MCF 10A (cell line): ENCODE measurements around the gene RFT1. TPM values are rescaled to one million over a fixed set of nuclear protein-coding genes. Genes with fewer than 3 reads are reported as not detected.

ENCODE experiments used
- BruUV-seq: library from RNA; stranded (reverse); fragments of 400-500 nt; replicated peaks from 2 replicates; lab custom pipeline; 2021; lab: Mats Ljungman, UMichigan
- CTCF ChIA-PET: fragments of 300-600 bp; sonication (Branson Sonifier 250); formaldehyde crosslinking; extraction: SDS; loops from one replicate; lab custom pipeline; 2021; ENCODE audit warnings: antibody characterized with exemption, inconsistent platforms; lab: Yijun Ruan, JAX
- POLR2A ChIA-PET: fragments of 300-600, 350-650 bp; sonication (Branson Sonifier 250); formaldehyde crosslinking; extraction: SDS; loops from one replicate; lab custom pipeline; 2020; ENCODE audit warnings: antibody characterized with exemption, inconsistent platforms; lab: Yijun Ruan, JAX
- DNase-seq: peaks from one replicate; pipeline ENCODE4 v3.0.0-alpha.2; 2018; ENCODE audit not compliant: unreplicated experiment
- H3K27ac Mint-ChIP-seq: one replicate; pipeline ENCODE4 v1.8.0; 2022; ENCODE audit warnings: mild to moderate bottlenecking, low read depth, mixed read lengths; ENCODE audit not compliant: unreplicated experiment
- H3K27me3 Mint-ChIP-seq: one replicate; pipeline ENCODE4 v1.8.0; 2022; ENCODE audit warnings: mixed read lengths; ENCODE audit not compliant: insufficient read depth, unreplicated experiment
- H3K36me3 Mint-ChIP-seq: one replicate; pipeline ENCODE4 v1.8.0; 2022; ENCODE audit warnings: mild to moderate bottlenecking, moderate library complexity, mixed read lengths; ENCODE audit not compliant: insufficient read depth, unreplicated experiment
- H3K4me1 Mint-ChIP-seq: one replicate; pipeline ENCODE4 v1.8.0; 2022; ENCODE audit warnings: mixed read lengths; ENCODE audit not compliant: insufficient read depth, unreplicated experiment
- H3K4me3 Mint-ChIP-seq: one replicate; pipeline ENCODE4 v1.8.0; 2022; ENCODE audit warnings: mild to moderate bottlenecking, moderate library complexity, mixed read lengths; ENCODE audit not compliant: unreplicated experiment
- H3K9me3 Mint-ChIP-seq: one replicate; pipeline ENCODE4 v1.8.0; 2022; ENCODE audit warnings: mixed read lengths; ENCODE audit not compliant: unreplicated experiment
- CTCF ChIP-seq: fragments of 200-600 bp; IDR thresholded peaks from one replicate; pipeline ENCODE4 v1.8.0; 2022; ENCODE audit warnings: antibody characterized with exemption, mild to moderate bottlenecking; ENCODE audit not compliant: unreplicated experiment
- intact Hi-C: fragments of 100-400 bp; cut with micrococcal nuclease; formaldehyde crosslinking; loops from 2 replicates; pipeline ENCODE4 v1.14.1; 2022
- total RNA-seq: library from RNA; stranded (reverse); gene quantifications from 2 replicates; pipeline ENCODE4 v1.2.3, GENCODE V29; 2022

The RFT1 gene
- total RNA-seq, 1 experiment from 2014 or later, result 42.7 TPM

GRCh38 chr3:53162672-53163443, 32.6 kb upstream of the RFT1 start:
- intact Hi-C loops, result no loop called here
- POLR2A ChIA-PET, result interaction anchor here (0.7 to 1.0 kb wide), 3 partner anchors 12 to 756 kb away, joined by 3 to 4 read pairs (median 3); no protein-coding TSS in a partner anchor
- no peak for DNase-seq
- H3K36me3 Mint-ChIP-seq, result peaks cover 7% of the 10 kb centered on the region
- no TSS peak for BruUV-seq
- CTCF ChIA-PET, result interaction anchor here (0.7 to 2.3 kb wide), 3 partner anchors 16 to 33 kb away, joined by 3 to 13 read pairs (median 3); no protein-coding TSS in a partner anchor
- peak overlapping the region; percentile 89 for H3K4me3 Mint-ChIP-seq
- TF ChIP-seq CTCF, result no peak
- peaks cover 20% of the 10 kb centered on the region for H3K4me1 Mint-ChIP-seq
- peak overlapping the region; percentile 71 for H3K27ac Mint-ChIP-seq
- no peaks in the 10 kb centered on the region for H3K27me3 Mint-ChIP-seq
- no peaks in the 10 kb centered on the region for H3K9me3 Mint-ChIP-seq

- peaks cover 7% of the 10 kb centered on the region for H3K36me3 Mint-ChIP-seq
- no peaks in the 10 kb centered on the region for H3K27me3 Mint-ChIP-seq
- H3K4me3 Mint-ChIP-seq, result peak overlapping the region; percentile 89
- no TSS peak for BruUV-seq
- H3K27ac Mint-ChIP-seq, result peak overlapping the region; percentile 71
- POLR2A ChIA-PET, result interaction anchor here (0.7 kb wide), 2 partner anchors 11 to 757 kb away, joined by 3 to 4 read pairs; no protein-coding TSS in a partner anchor
- H3K9me3 Mint-ChIP-seq, result no peaks in the 10 kb centered on the region
- H3K4me1 Mint-ChIP-seq, result peaks cover 20% of the 10 kb centered on the region
- CTCF ChIA-PET, result interaction anchor here (1.2 kb wide), 1 partner anchor 31 kb away, joined by 3 read pairs; no protein-coding TSS in a partner anchor
- no peak for DNase-seq
- no peak for TF ChIP-seq CTCF
- intact Hi-C loops, result loop anchor here (2.0 kb wide), 1 partner anchor 27 kb away; no protein-coding TSS in a partner anchor
Measured at GRCh38 chr3:53161820-53162671, 31.8 kb upstream of the RFT1 start.

GRCh38 chr3:53161450-53161819, 31.2 kb upstream of the RFT1 start:
- no peak for TF ChIP-seq CTCF
- no TSS peak for BruUV-seq
- no peaks in the 10 kb centered on the region for H3K27me3 Mint-ChIP-seq
- H3K4me3 Mint-ChIP-seq, result peak overlapping the region; percentile 89
- no peaks in the 10 kb centered on the region for H3K9me3 Mint-ChIP-seq
- peaks cover 20% of the 10 kb centered on the region for H3K4me1 Mint-ChIP-seq
- H3K36me3 Mint-ChIP-seq, result peaks cover 7% of the 10 kb centered on the region
- ChIA-PET CTCF (no interaction called here), POLR2A (interaction anchor here (0.7 to 1.5 kb wide), 8 partner anchors 21 to 1989 kb away, joined by 3 to 7 read pairs (median 4); partner anchors contain the start of genes DCP1A and TKT)
- intact Hi-C loops, result loop anchor here (2.0 kb wide), 1 partner anchor 27 kb away; no protein-coding TSS in a partner anchor
- H3K27ac Mint-ChIP-seq, result peak overlapping the region; percentile 71
- DNase-seq, result no peak
